HepG2 (cell line): ENCODE results near the gene PEX11G. TPM values are rescaled to one million over a fixed set of nuclear protein-coding genes. Genes with fewer than 3 reads are reported as not detected.

Source experiments
- AHR ChIP-seq: IDR thresholded peaks from 2 replicates; pipeline ENCODE4 v1.6.1; 2018; ENCODE audit warnings: missing genetic modification reagents, missing compliant biosample characterization
- CBX5 ChIP-seq: sonication (generic); formaldehyde crosslinking; IDR thresholded peaks from 2 replicates; pipeline ENCODE4 v1.4.0; 2020; ENCODE audit warnings: missing genetic modification reagents, borderline replicate concordance
- E2F5 ChIP-seq: sonication (generic); formaldehyde crosslinking; conservative IDR thresholded peaks from 2 replicates; pipeline ENCODE4 v1.4.0; 2020; ENCODE audit warnings: missing genetic modification reagents
- FOXK2 ChIP-seq: fragments of 450-650 bp; IDR thresholded peaks from 2 replicates; pipeline ENCODE4 v1.6.1; 2016
- HMGA1 ChIP-seq: sonication (generic); formaldehyde crosslinking; conservative IDR thresholded peaks from 2 replicates; pipeline ENCODE4 v1.4.0; 2020; ENCODE audit warnings: missing genetic modification reagents
- HOXA3 ChIP-seq: sonication (generic); formaldehyde crosslinking; IDR thresholded peaks from 2 replicates; pipeline ENCODE4 v1.5.0; 2020; ENCODE audit warnings: missing genetic modification reagents
- IRF2 ChIP-seq: IDR thresholded peaks from 2 replicates; pipeline ENCODE4 v1.6.1; 2018; ENCODE audit warnings: missing genetic modification reagents, missing compliant biosample characterization
- ISX ChIP-seq: sonication (generic); formaldehyde crosslinking; conservative IDR thresholded peaks from 2 replicates; pipeline ENCODE4 v1.5.0; 2020; ENCODE audit warnings: missing genetic modification reagents
- KDM1A ChIP-seq: IDR thresholded peaks from 2 replicates; pipeline ENCODE4 v1.6.1; 2016; ENCODE audit warnings: missing compliant biosample characterization
- NCOA2 ChIP-seq: sonication (generic); formaldehyde crosslinking; IDR thresholded peaks from 2 replicates; pipeline ENCODE4 v1.8.0; 2022; ENCODE audit warnings: inconsistent platforms
- PHF8 ChIP-seq: sonication (generic); formaldehyde crosslinking; IDR thresholded peaks from 2 replicates; pipeline ENCODE4 v1.5.0; 2020; ENCODE audit warnings: missing genetic modification reagents
- RAD21 ChIP-seq: fragments of 450-650 bp; formaldehyde crosslinking; IDR thresholded peaks from 2 replicates; pipeline ENCODE4 v1.5.0; 2020; ENCODE audit warnings: mild to moderate bottlenecking
- SCMH1 ChIP-seq: sonication (generic); formaldehyde crosslinking; IDR thresholded peaks from 2 replicates; pipeline ENCODE4 v1.9.0; 2021; ENCODE audit warnings: missing genetic modification reagents, mild to moderate bottlenecking, borderline replicate concordance
- SP5 ChIP-seq: IDR thresholded peaks from 2 replicates; pipeline ENCODE4 v1.6.1; 2016; ENCODE audit warnings: low read depth, borderline replicate concordance
- SRSF1 ChIP-seq: fragments of 200-400 bp; formaldehyde crosslinking; optimal IDR thresholded peaks from 2 replicates; pipeline ENCODE3; 2017; ENCODE audit warnings: mild to moderate bottlenecking, low read depth, low read length, moderate library complexity
- SUZ12 ChIP-seq: fragments of 150-350 bp; IDR thresholded peaks from 2 replicates; pipeline ENCODE4 v1.6.1; 2014; ENCODE audit warnings: low read depth, low read length
- ZGPAT ChIP-seq: IDR thresholded peaks from 2 replicates; pipeline ENCODE4 v1.6.1; 2016; ENCODE audit warnings: mild to moderate bottlenecking
- ZMYM3 ChIP-seq: sonication (generic); formaldehyde crosslinking; IDR thresholded peaks from 2 replicates; pipeline ENCODE4 v1.5.1; 2020; ENCODE audit warnings: mild to moderate bottlenecking, missing genetic modification reagents
- ZNF124 ChIP-seq: sonication (generic); formaldehyde crosslinking; IDR thresholded peaks from 2 replicates; pipeline ENCODE4 v1.4.0; 2020; ENCODE audit warnings: missing genetic modification reagents
- ZNF333 ChIP-seq: sonication (generic); formaldehyde crosslinking; IDR thresholded peaks from 2 replicates; pipeline ENCODE4 v1.4.0; 2020; ENCODE audit warnings: mild to moderate bottlenecking, missing genetic modification reagents, borderline replicate concordance
- ZNF556 ChIP-seq: sonication (generic); formaldehyde crosslinking; IDR thresholded peaks from 2 replicates; pipeline ENCODE4 v1.4.0; 2020; ENCODE audit warnings: mild to moderate bottlenecking, missing genetic modification reagents, borderline replicate concordance
- ZNF687 ChIP-seq: sonication (generic); formaldehyde crosslinking; IDR thresholded peaks from 2 replicates; pipeline ENCODE4 v1.5.1; 2020; ENCODE audit warnings: mild to moderate bottlenecking, missing genetic modification reagents, moderate library complexity
- ZNF784 ChIP-seq: sonication (generic); formaldehyde crosslinking; IDR thresholded peaks from 2 replicates; pipeline ENCODE4 v1.5.1; 2020; ENCODE audit warnings: missing genetic modification reagents, mild to moderate bottlenecking, borderline replicate concordance
- polyA plus RNA-seq, 8 experiments: library from polyadenylated mRNA; depleted of rRNA in 3 of 8; stranded (reverse) in 7 of 8; unstranded in 1 of 8; fragments of >200 nt; fragmentation: Illumina TruSeq in 4 of 8; extraction: Trizol in 4 of 8; gene quantifications; 2 replicates each; pipeline versions ENCODE4 v1.2.1 to v1.2.3, GENCODE V29; 2011 to 2016; ENCODE audit warnings: low read depth in 4 of 8, missing spikeins in 1 of 8, mixed read lengths in 1 of 8; ENCODE audit not compliant: insufficient read depth in 1 of 8
- total RNA-seq, 5 experiments: library from RNA; depleted of rRNA; stranded (reverse); fragments of >200 nt; fragmentation: Illumina TruSeq; extraction: Trizol; gene quantifications; 2 replicates each; pipeline ENCODE4 v1.2.3, GENCODE V29; 2016; ENCODE audit warnings: low read depth in 1 of 5

The PEX11G gene
- total and polyA plus RNA-seq, 2 of the 13 experiments (the other 11 are each of a cell fraction or from before 2014, with no cell fraction given) = not detected

GRCh38 chr19:7535047-7535997, 46.5 kb upstream of the PEX11G start, which contains the start of gene PNPLA6 (continued):
- peak; percentile 75 for TF ChIP-seq ZNF687
- TF ChIP-seq ZGPAT = peak; percentile 56
- TF ChIP-seq IRF2 = peak; percentile 94
- peak; percentile 62; the same call in 1 of the 2 replicates for TF ChIP-seq ZNF556 (CRISPR knock-in tag)
- TF ChIP-seq CBX5 (CRISPR knock-in tag) = no peak
- TF ChIP-seq ZNF333 (CRISPR knock-in tag) = peak; percentile 59
- TF ChIP-seq AHR (CRISPR knock-in tag) = peak; percentile 61; the same call in 1 of the 2 replicates
- peak; percentile 98 for TF ChIP-seq ZMYM3
- peak; percentile 63 for TF ChIP-seq SRSF1
- no peak for TF ChIP-seq ISX (CRISPR knock-in tag)
- peak; percentile 80 for TF ChIP-seq PHF8
- TF ChIP-seq KDM1A = peak; percentile 92
- TF ChIP-seq NCOA2 = 0 out of 2 replicates have a peak, but pooled peaks have one; percentile 32
- TF ChIP-seq ZNF784 (CRISPR knock-in tag) = peak; percentile 59; the same call in 1 of the 2 replicates
- TF ChIP-seq FOXK2 = no peak
- TF ChIP-seq SUZ12 = peak; percentile 86
- no peak; the same call in 1 of the 2 replicates for TF ChIP-seq RAD21 (CRISPR knock-in tag)
- TF ChIP-seq E2F5 (CRISPR knock-in tag) = 0 out of 2 replicates have a peak, but pooled peaks have one; percentile 6
- TF ChIP-seq SP5 (CRISPR knock-in tag) = 0 out of 2 replicates have a peak, but pooled peaks have one; percentile 19
- peak; percentile 63; the same call in 1 of the 2 replicates for TF ChIP-seq ZNF124 (CRISPR knock-in tag)
- TF ChIP-seq SCMH1 (CRISPR knock-in tag) = no peak
- TF ChIP-seq HOXA3 (CRISPR knock-in tag) = peak; percentile 95
- TF ChIP-seq HMGA1 (CRISPR knock-in tag) = no peak
